ENCODE measurements around the gene PCGF3. TPM values are rescaled to one million over a fixed set of nuclear protein-coding genes. Genes with fewer than 3 reads are reported as not detected.
"Not testable (repeated sequence)": the region's sequence is repeated elsewhere in the genome, so short reads cannot be mapped to it uniquely, and the experiment has no call there.

Gene PCGF3
- total RNA-seq, 1 donor from 2014 or later = 33.2 TPM

- DNase-seq (ENCODE audit: low read depth in 2 of 2) = no peak
Observed at GRCh38 chr4:682490-683172, 23.0 kb upstream of the PCGF3 start.

DNA sequence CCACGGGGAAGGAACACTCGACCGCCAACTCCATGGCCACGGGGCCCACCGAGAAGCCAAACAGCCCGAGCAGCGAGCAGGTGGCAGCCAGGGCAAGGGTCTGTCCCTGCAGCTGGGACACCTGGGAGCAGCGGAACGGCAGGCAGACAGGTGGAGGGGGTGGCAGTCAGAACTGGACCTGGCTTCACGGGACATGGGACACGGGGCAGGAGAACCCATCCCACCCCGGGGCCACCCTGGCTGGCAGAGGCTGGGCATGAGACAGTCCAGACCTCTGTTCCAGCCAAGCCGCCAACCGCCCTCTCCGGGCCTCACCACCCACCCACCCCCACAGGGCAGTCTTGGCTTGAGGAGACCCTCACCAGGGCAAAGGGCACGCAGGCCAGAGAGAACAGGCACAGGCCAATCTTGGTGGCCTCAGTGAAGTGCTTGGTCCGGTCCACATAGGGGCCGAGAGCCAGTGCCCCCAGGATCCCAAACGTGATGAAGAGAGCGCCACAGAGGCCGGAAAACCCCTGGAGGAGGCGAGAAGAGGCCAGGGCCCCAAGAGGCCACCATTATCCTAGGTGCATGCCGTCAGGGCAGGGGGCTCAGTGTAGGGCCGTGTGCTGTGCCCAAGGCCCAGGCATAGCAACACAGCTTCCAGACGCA is 22.3 kb upstream of the PCGF3 start:
- no peak for DNase-seq (ENCODE audit: low read depth in 2 of 2)

- DNase-seq (ENCODE audit: low read depth in 2 of 2) = peak; percentile 43 to 71
Observed at GRCh38 chr4:683982-684622, 21.5 kb upstream of the PCGF3 start.

DNA sequence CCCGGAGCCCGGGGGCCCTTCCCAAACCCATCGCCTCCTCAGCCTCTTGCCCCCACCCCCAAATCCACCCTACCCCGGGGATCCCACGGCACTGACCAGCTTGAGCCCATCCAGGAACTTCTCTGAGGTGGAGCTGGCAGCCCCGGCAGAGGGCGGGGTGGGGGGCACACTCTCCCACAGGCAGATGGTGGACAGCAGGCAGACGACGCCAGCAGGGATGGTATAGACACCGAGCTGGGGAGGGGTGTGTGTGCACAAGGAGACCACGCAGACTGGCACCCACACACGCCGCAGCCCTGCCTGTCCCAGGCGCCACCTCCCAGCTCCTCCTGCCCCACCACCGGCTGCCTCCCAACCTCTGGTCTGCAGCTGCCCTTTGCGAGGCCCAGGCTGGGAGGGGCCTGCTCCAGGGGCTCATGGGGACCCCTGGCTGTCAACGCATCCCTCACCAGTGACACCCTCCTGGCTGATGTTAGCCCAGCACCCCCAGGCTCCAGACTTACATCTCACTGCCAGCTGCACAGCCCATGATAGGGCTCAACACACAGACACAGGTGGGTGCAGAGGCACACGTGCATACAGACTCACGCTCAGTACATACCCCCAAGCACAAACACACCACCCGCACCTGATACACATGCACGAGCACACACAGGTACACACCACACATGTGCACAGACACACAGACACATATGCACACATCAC is 20.9 kb upstream of the PCGF3 start:
- DNase-seq (ENCODE audit: low read depth in 2 of 2) = no peak

GRCh38 chr4:685679-686412 is 19.8 kb upstream of the PCGF3 start:
- no peak for DNase-seq (ENCODE audit: low read depth in 2 of 2)

DNA sequence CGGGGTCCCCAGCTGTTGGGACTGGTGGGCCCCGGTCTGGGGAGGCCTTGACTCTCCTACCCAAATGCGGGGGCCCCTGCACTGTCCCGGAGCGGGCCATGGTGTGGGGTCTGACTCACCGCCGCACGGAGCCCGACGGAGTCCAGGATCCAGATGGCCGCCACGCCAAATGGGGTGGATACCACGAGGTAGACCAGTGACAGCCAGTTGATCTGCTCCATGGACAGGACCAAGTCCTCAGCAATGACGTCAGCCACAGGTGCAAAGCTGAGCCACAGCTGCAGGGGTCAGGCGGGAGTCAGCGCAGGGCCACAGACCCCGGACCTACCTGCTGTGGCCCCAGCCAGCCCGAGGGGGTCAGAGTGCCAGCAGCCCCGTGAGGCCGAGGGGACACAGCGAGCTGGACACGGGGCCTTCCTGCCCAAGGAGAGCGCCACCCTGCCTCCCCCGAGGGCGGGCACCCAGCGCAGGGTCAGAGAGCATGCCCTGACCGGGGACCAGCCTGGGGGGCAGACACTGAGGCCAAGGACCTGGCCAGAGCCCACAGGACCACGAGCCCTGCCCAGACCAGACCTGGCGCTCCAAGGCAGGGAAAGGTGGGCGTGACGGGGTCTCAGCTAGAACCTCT is 19.1 kb upstream of the PCGF3 start:
- DNase-seq (ENCODE audit: low read depth in 2 of 2) = no peak

DNA sequence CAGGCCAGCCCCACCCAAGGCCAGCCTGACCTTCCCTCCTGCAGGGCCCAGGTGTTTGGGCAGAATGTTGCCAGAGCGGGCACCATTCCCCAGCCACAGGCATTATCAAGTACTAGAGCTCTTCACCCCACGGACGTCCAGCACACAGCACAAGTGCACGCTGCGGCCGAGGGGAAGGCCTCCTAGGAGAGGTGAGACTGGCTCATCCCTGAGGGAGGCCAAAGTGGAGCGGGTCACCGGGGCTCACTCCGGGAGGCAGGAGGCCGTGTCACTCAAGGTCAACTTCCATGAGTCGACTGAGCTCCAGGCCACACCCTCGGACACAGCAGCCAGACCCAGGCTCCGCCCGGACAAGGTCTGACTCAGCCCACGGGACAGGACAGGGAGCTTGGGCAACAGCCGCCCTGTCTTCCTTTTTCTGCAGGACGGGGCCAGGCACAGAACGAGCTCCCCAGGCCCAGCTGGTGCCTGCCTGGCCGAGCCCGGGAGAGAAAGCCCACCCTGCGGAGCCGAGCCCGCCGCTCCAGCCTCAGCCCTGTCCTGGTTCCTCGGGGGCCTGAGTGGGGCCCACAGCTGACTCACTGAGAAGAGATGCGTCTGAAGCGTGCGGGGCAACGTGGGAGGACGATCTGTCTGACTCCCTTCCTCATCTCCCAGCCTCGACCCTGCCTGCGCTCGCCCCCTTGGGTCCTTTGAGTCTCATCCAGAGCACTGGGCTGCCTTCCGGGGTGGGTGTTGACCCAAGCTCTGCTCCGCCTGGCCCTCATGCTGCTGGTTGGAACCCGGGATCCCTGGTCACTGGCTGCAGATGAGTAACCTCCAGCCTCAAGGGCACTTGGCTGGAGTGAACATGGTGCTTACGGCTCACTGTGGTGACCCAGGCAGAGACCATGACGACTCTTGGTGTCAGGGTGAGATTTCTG is 18.3 kb upstream of the PCGF3 start:
- DNase-seq (ENCODE audit: low read depth in 2 of 2) = peak; percentile 69 to 83

GRCh38 chr4:687971-688853 is 17.4 kb upstream of the PCGF3 start:
- no peak for DNase-seq (ENCODE audit: low read depth in 2 of 2)

- no peak for DNase-seq (ENCODE audit: low read depth in 2 of 2)
Observed at GRCh38 chr4:688854-689681, 16.6 kb upstream of the PCGF3 start, which contains the start of gene SLC49A3. SLC49A3 (minus strand) TSS chr4:689151; CDS start chr4:689127, 24 bp downstream.

DNA sequence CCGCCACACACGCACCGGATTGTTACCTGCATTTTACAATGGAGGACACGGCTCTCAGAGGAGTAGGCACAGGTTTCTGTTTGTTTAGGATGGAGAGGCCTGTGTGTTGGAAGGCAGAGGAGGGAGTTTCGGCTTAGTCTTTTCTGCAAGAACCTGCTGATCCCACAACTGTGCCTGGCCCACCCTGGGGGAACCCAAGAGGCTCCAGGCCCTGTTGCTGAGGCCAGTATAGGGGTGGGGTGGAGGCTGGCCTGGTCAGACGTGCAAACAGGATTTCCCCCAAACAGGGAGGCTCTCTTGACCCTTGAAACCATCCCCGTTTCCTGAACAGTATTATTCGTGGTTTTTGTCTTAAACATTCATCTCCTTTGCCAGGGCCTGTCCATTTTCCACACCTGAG is 15.9 kb upstream of the PCGF3 start:
- no peak for DNase-seq (ENCODE audit: low read depth in 2 of 2)

GRCh38 chr4:692771-693554 is 12.7 kb upstream of the PCGF3 start:
- no peak for DNase-seq (ENCODE audit: low read depth in 2 of 2)

DNA sequence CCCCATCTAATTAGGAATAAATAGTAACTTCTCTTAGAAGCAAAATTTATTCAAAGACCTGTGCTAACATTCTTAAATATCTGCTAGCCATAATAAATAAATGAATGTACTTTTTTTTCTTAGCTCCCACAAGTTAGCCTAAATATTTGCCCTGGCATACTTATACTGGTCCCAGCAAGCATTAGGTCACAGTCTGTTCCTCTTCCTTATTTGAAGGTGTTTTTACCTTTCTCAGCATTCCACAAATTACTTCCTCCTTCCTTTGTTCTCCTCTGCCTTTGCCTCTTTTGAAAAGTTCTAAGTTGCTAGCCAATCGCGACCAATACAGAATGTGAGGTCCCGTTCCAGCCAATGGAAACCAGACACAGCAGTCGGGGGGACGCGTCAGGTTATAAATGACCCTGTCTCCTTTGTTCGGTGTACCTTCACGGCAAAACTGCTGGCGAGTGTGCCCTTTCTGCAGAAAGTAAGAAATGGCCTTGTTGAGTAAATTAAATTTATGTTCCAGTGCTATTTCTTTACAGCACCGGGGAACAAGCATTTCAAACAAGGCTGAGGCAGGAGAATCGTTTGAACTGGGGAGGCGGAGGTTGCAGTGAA is 11.2 kb upstream of the PCGF3 start:
- DNase-seq (ENCODE audit: low read depth in 2 of 2) = not testable (repeated sequence)

DNA sequence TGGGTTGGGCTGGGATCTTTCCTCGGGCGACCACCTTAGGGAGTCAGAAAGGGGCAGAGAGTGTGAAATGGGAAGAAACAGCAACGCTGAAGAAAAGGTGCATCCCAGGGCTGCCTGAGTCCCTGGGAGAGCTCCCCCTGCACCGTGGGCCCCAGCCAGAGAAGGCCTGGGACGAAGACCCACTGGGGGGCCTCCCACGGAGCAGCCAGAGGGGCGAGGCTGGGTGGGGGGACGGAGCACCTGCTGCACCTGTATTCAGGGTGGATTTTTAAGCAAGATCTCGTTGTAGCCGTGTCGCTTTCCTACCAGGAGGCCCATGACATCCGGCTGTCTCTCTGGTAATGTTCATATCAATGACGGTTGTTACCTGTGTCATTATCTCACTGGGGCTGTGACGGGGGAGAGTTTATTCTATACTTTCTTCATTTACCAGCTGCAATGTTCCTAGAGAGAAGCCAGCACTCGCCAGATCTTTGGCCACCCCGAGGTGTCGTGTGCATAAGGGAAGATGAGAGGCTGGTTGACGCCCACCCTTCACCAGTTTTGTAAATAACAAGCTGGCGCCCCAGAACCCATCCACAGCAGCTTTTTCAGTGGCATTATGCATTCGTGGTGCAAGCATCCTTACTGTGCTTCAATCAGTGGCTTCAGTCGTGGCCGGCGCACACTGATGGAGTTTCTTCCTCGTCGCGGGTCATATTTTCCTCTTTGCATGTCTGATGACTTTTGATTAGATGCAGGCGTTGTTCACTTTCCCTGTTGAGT is 5.6 kb upstream of the PCGF3 start:
- DNase-seq (ENCODE audit: low read depth in 2 of 2) = no peak

- no peak for DNase-seq (ENCODE audit: low read depth in 2 of 2)
Observed at GRCh38 chr4:700587-701264, 4.9 kb upstream of the PCGF3 start.

DNA sequence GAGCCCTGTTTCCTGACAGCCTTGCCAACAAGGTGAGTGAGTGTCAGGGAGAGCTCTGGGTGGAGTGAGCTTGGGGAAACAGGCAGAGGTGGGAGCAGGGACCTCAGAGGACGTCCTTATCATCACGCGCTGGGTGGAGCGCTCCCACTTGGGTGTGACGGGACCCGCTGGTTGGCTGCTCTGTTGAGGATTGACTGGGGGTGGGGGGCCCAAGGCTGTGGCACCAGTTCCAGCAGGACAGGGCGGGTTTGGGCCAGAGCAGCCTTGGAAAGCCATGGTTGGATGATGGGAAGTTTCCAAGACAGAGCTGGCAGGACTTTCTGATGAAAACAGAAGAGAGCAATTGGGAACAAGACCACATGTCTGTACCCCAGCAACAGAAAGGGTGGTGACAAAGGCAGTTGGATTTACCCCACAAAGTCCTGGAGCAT is 3.0 kb upstream of the PCGF3 start:
- DNase-seq (ENCODE audit: low read depth in 2 of 2) = no peak
